Transverse colon (tissue), 4 donors: ENCODE data around the gene USP34. TPM values are rescaled to one million over a fixed set of nuclear protein-coding genes. Genes with fewer than 3 reads are reported as not detected.

Source experiments
- DNase-seq: peaks from one replicate; pipeline ENCODE4 v3.0.0-alpha.2; 2019
- H3K27ac ChIP-seq, 4 donors: fragments of 200-600 bp; sonication (generic); 2 replicates each; pipeline ENCODE4 v1.5.1; 2016 to 2018; ENCODE audit warnings: inconsistent platforms in 4 of 4
- H3K27me3 ChIP-seq: fragments of 200-600 bp; sonication (generic); 2 replicates; pipeline ENCODE4 v1.5.1; 2017; ENCODE audit warnings: inconsistent platforms
- H3K36me3 ChIP-seq, 4 donors: fragments of 200-600 bp; sonication (generic); 2 replicates each; pipeline ENCODE4 v1.5.1; 2017 to 2019; ENCODE audit warnings: inconsistent platforms in 4 of 4
- H3K4me1 ChIP-seq, 4 donors: fragments of 200-600 bp; sonication (generic); 2 replicates each; pipeline ENCODE4 v1.5.1; 2017 to 2020; ENCODE audit warnings: inconsistent platforms in 4 of 4
- H3K4me3 ChIP-seq, 4 donors: fragments of 200-600 bp; sonication (generic); 1 replicate in 1 of 4; 2 replicates in 3 of 4; pipeline versions ENCODE4 v1.5.1 to v1.6.1; 2017 to 2019; ENCODE audit warnings: inconsistent platforms in 4 of 4
- H3K9me3 ChIP-seq, 2 donors: fragments of 200-600 bp; sonication (generic); 2 replicates each; pipeline ENCODE4 v1.5.1; 2017 to 2019; ENCODE audit warnings: inconsistent platforms in 2 of 2
- EP300 ChIP-seq: sonication (generic); formaldehyde crosslinking; IDR thresholded peaks from one replicate; pipeline ENCODE4 v1.6.1; 2017; ENCODE audit warnings: antibody characterized with exemption, low read depth
- POLR2A ChIP-seq: fragments of 450-650 bp; IDR thresholded peaks from one replicate; pipeline ENCODE4 v1.6.1; 2016; ENCODE audit warnings: antibody characterized with exemption, mild to moderate bottlenecking, moderate library complexity
- POLR2AphosphoS5 ChIP-seq, 3 donors: sonication (generic); formaldehyde crosslinking; IDR thresholded peaks; one replicate each; pipeline ENCODE4 v1.6.1; 2016; ENCODE audit warnings: antibody characterized with exemption in 3 of 3
- WGBS, 2 donors: methylation state at CpG; one replicate each; pipeline ENCODE4 v1.1.5; 2018; ENCODE audit warnings: low coverage in 1 of 2; 5-methylcytosine and 5-hydroxymethylcytosine counted together
- in situ Hi-C, 4 donors: fragments of 200-750 bp; cut with MboI; loops; one replicate each; pipeline versions ENCODE4 v1.15.0 to v1.15.1; 2017; ENCODE audit warnings: low sequenced_read_pairs in 3 of 4, low pct_ligation_motif_present in 1 of 4, low pct_unique_long_range_greater_than_20kb in 1 of 4
- intact Hi-C: fragments of 100-400 bp; cut with DNase I; formaldehyde crosslinking; loops from one replicate; pipeline ENCODE4 v1.15.1; 2023; ENCODE audit warnings: low total_unique reads
- total RNA-seq, 4 donors: library from RNA; depleted of rRNA; stranded (reverse); fragments of >200 nt; gene quantifications; one replicate each; pipeline ENCODE4 v1.1.0, GENCODE V29; 2016
- TF ChIP-seq, protein P1 (sequence below), 5 experiments: fragments of 200-600 bp in 3 of 5; fragments of 450-650 bp in 2 of 5; sonication (generic) in 3 of 5; IDR thresholded peaks; 1 replicate in 2 of 5; 2 replicates in 3 of 5; pipeline ENCODE4 v1.5.1; 2016 to 2017; ENCODE audit warnings: antibody characterized with exemption in 5 of 5, inconsistent platforms in 3 of 5, mild to moderate bottlenecking in 2 of 5, moderate library complexity in 1 of 5

Gene USP34
- total RNA-seq, 4 donors from 2014 or later = 103 to 181 (median 115) TPM

DNA sequence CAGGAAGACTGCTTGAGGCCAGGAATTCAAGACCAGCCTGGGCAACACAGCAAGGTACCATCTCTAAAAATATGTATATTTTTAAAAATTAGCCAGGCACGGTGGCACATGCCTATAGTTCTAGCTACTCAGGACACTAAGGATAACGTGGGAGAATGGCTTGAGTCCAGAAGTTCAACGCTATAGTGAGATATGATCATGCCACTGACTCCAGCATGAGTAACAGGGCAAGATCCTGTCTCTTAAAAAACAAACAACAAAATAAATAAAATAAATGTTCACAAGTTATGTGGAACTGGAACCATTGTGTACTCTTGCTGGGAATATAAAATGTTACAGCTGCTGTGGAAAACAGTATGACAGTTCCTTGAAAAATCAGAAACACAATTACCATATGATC is 47.2 kb downstream of the USP34 start:
- 74 to 76% methylated on average over 3 of the region's 3 CpGs for WGBS, 2 donors
- Histone ChIP-seq H3K27me3 (no peaks in the 10 kb centered on the region), H3K27ac (no peak overlapping the region), H3K4me1 (peaks cover 4 to 35% (median 17%) of the 10 kb centered on the region in 4 donors), H3K36me3 (no peaks in the 10 kb centered on the region), H3K9me3 (no peaks in the 10 kb centered on the region), H3K4me3 (no peak overlapping the region)
- DNase-seq = no peak
- intact Hi-C loops = no loop called here
- in situ Hi-C loops = no loop called here
- TF ChIP-seq EP300 (no peak), POLR2AphosphoS5 (IDR thresholded peaks at IDR 0.05) (no peak), POLR2A (no peak)
- TF ChIP-seq, protein P1, sequence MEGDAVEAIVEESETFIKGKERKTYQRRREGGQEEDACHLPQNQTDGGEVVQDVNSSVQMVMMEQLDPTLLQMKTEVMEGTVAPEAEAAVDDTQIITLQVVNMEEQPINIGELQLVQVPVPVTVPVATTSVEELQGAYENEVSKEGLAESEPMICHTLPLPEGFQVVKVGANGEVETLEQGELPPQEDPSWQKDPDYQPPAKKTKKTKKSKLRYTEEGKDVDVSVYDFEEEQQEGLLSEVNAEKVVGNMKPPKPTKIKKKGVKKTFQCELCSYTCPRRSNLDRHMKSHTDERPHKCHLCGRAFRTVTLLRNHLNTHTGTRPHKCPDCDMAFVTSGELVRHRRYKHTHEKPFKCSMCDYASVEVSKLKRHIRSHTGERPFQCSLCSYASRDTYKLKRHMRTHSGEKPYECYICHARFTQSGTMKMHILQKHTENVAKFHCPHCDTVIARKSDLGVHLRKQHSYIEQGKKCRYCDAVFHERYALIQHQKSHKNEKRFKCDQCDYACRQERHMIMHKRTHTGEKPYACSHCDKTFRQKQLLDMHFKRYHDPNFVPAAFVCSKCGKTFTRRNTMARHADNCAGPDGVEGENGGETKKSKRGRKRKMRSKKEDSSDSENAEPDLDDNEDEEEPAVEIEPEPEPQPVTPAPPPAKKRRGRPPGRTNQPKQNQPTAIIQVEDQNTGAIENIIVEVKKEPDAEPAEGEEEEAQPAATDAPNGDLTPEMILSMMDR (IDR thresholded peaks at IDR 0.05) = no peak

DNA sequence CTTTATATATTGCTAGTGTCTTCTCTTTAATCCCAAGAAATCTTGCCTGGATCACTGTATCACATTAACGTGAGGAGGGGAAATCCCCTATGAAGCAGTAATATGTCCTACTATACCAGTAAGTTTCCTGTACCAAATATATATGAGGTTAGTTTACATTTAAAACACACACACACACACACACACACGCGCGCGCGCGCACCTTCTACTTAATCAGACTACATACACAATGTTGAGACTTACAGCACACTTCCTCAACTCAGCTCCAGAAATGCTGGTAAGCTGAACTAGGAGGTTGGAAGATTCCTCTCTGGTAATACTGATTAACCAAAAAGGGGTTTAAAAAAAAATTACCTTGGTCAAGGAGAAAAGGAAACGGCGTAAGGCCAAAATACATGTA is 49.3 kb downstream of the USP34 start:
- in situ Hi-C loops (no loop called here), intact Hi-C loops (no loop called here)
- no peaks in the 10 kb centered on the region for H3K9me3 ChIP-seq
- H3K27ac ChIP-seq = no peak overlapping the region
- H3K4me3 ChIP-seq = no peak overlapping the region
- H3K4me1 ChIP-seq = peaks cover 2 to 34% (median 16%) of the 10 kb centered on the region in 4 donors
- no peak for DNase-seq
- no peaks in the 10 kb centered on the region for H3K27me3 ChIP-seq
- no peaks in the 10 kb centered on the region for H3K36me3 ChIP-seq
- 91 to 92% methylated on average over 9 of the region's 9 CpGs for WGBS, 2 donors
- TF ChIP-seq, protein P1 (IDR thresholded peaks at IDR 0.05) = no peak
- TF ChIP-seq POLR2A (no peak), POLR2AphosphoS5 (IDR thresholded peaks at IDR 0.05) (no peak), EP300 (no peak)

DNA sequence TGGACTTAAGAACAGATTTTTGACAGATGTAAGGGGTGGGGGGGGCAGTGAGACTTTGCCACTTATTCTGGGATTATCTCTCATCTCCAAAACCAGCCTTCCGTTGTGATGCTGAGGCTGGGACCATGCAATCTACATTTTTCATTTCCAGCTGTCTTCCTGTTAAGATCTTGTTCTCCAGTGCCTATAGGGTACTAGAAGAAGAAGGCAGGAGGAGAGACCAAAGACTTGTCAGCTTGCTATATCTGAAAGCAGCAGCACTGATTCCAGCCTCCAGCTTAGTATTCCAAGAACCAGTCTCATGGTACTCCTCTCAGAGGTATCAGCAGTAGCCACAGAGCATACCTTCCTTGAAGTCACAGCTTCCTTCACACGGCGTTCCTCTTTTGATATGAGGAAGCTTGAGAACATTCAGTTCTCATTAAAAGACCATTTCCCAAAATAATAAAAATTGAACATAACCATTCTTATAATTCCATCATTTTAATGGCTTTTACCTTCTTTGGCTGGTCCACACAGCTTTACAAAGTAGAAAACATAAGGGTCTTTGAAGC is 49.8 kb downstream of the USP34 start:
- Histone ChIP-seq H3K4me1 (peaks cover 0 to 29% (median 13%) of the 10 kb centered on the region in 4 donors), H3K9me3 (no peaks in the 10 kb centered on the region), H3K27ac (no peak overlapping the region), H3K36me3 (no peaks in the 10 kb centered on the region), H3K4me3 (no peak overlapping the region), H3K27me3 (no peaks in the 10 kb centered on the region)
- no peak for DNase-seq
- TF ChIP-seq EP300 = no peak
- TF ChIP-seq POLR2A = no peak
- TF ChIP-seq, protein P1 (IDR thresholded peaks at IDR 0.05) = no peak
- TF ChIP-seq POLR2AphosphoS5 (IDR thresholded peaks at IDR 0.05) = no peak
- in situ Hi-C loops = no loop called here
- intact Hi-C loops = no loop called here
- 73% methylated on average over 3 of the region's 3 CpGs; no CpG with 5 or more reads in 1 of the 2 donors for WGBS, 2 donors

DNA sequence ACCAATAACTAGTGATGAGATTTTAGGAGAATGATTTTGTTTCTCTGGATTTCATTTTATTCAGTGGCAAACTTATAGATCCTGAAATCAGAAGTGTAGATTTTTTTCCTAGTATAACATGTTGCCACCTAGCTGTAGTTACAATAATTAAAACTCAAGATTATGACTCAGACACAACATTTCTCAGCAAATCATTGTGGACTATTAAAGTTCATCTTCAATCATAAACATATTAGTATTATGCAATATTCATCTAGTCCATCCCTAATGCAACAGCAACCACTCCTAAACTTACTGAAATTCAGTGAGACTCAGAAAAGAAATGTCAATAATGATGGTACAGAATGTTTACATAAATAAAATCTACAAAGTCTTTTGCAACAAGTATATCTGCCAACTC is 51.3 kb downstream of the USP34 start:
- in situ Hi-C loops = no loop called here
- intact Hi-C loops = no loop called here

More for the DNA sequence above, 51.3 kb downstream of the USP34 start:
- no peaks in the 10 kb centered on the region for H3K9me3 ChIP-seq
- H3K4me1 ChIP-seq = peaks cover 0 to 27% (median 11%) of the 10 kb centered on the region in 4 donors
- H3K27ac ChIP-seq = no peak overlapping the region
- no peak for DNase-seq
- H3K36me3 ChIP-seq = no peaks in the 10 kb centered on the region
- TF ChIP-seq, protein P1 (IDR thresholded peaks at IDR 0.05) = no peak
- no peak for TF ChIP-seq EP300
- TF ChIP-seq POLR2AphosphoS5 (IDR thresholded peaks at IDR 0.05) = no peak
- TF ChIP-seq POLR2A = no peak
- H3K27me3 ChIP-seq = no peaks in the 10 kb centered on the region
- no peak overlapping the region for H3K4me3 ChIP-seq
